ENCODE data around the gene ART1. TPM values are rescaled to one million over a fixed set of nuclear protein-coding genes. Genes with fewer than 3 reads are reported as not detected.

Gene ART1
- total RNA-seq, 1 donor from 2014 or later = not detected

GRCh38 chr11:3609416-3610265 is 35.3 kb upstream of the ART1 start:
- peak; percentile 94 for TF ChIP-seq CTCF (IDR thresholded peaks at IDR 0.05; ENCODE audit: unreplicated experiment)
- Mint-ChIP-seq H3K27ac (no peak overlapping the region), H3K36me3 (no peaks in the 10 kb centered on the region), H3K9me3 (peaks cover 6% of the 10 kb centered on the region), H3K4me1 (peaks cover 15% of the 10 kb centered on the region), H3K4me3 (no peak overlapping the region), H3K27me3 (ENCODE audit: low read depth) (peaks cover 3% of the 10 kb centered on the region)
- no peak for DNase-seq (ENCODE audit: low spot score in 2 of 2, unreplicated experiment in 2 of 2)

- DNase-seq (ENCODE audit: low spot score in 2 of 2, unreplicated experiment in 2 of 2) = no peak
- Mint-ChIP-seq H3K4me1 (peaks cover 16% of the 10 kb centered on the region), H3K4me3 (no peak overlapping the region), H3K27ac (no peak overlapping the region), H3K36me3 (no peaks in the 10 kb centered on the region), H3K9me3 (peaks cover 6% of the 10 kb centered on the region), H3K27me3 (ENCODE audit: low read depth) (peaks cover 3% of the 10 kb centered on the region)
- no peak for TF ChIP-seq CTCF (IDR thresholded peaks at IDR 0.05; ENCODE audit: unreplicated experiment)
These were observed 34.1 kb upstream of the ART1 start for GRCh38 chr11:3610846-3611245.

- peaks cover 25% of the 10 kb centered on the region for H3K4me1 Mint-ChIP-seq
- no peak overlapping the region for H3K27ac Mint-ChIP-seq
- no peak overlapping the region for H3K4me3 Mint-ChIP-seq
- H3K27me3 Mint-ChIP-seq (ENCODE audit: low read depth) = peaks cover 3% of the 10 kb centered on the region
- no peak for DNase-seq (ENCODE audit: low spot score in 2 of 2, unreplicated experiment in 2 of 2)
- peaks cover 6% of the 10 kb centered on the region for H3K9me3 Mint-ChIP-seq
- H3K36me3 Mint-ChIP-seq = no peaks in the 10 kb centered on the region
- no peak for TF ChIP-seq CTCF (IDR thresholded peaks at IDR 0.05; ENCODE audit: unreplicated experiment)
These were observed 32.8 kb upstream of the ART1 start for GRCh38 chr11:3611976-3612678.

GRCh38 chr11:3613998-3614741 is 30.8 kb upstream of the ART1 start:
- H3K27ac Mint-ChIP-seq = peak overlapping the region; percentile 18
- H3K4me1 Mint-ChIP-seq = peaks cover 37% of the 10 kb centered on the region
- no peak overlapping the region for H3K4me3 Mint-ChIP-seq
- peaks cover 3% of the 10 kb centered on the region for H3K27me3 Mint-ChIP-seq (ENCODE audit: low read depth)
- H3K9me3 Mint-ChIP-seq = peaks cover 6% of the 10 kb centered on the region
- DNase-seq (ENCODE audit: low spot score in 2 of 2, unreplicated experiment in 2 of 2) = no peak
- no peak for TF ChIP-seq CTCF (IDR thresholded peaks at IDR 0.05; ENCODE audit: unreplicated experiment)
- no peaks in the 10 kb centered on the region for H3K36me3 Mint-ChIP-seq

DNA sequence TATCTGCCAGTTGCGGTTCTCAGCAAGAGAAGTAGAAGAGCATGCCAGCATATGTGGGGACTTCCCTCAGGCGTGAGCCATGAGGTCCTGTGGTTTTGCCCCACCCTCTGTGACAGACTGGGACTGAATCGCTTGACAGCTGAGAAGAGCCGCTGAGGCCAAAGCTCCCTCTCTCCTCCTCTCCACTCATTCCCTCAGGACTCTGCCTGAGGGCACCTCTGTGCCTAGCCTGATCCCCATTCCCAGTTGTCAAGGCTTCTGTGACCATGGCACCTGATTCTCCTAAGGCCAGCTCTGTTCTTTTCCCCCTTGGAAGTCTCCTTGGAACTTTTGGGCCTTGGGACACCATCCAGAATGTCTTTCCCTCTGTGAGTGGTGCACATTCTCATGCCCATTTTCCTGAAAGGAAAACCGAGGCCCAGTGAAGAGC is 30.2 kb upstream of the ART1 start:
- Mint-ChIP-seq H3K27me3 (ENCODE audit: low read depth) (peaks cover 3% of the 10 kb centered on the region), H3K9me3 (peaks cover 6% of the 10 kb centered on the region), H3K4me3 (no peak overlapping the region), H3K27ac (peak overlapping the region; percentile 18), H3K4me1 (peaks cover 37% of the 10 kb centered on the region), H3K36me3 (no peaks in the 10 kb centered on the region)
- no peak for DNase-seq (ENCODE audit: low spot score in 2 of 2, unreplicated experiment in 2 of 2)
- TF ChIP-seq CTCF (IDR thresholded peaks at IDR 0.05; ENCODE audit: unreplicated experiment) = no peak
